Ishikawa (cell line): ENCODE results near the gene STMN3.

ENCODE experiments used
- CEBPB ChIP-seq: IDR thresholded peaks from 2 replicates; pipeline ENCODE4 v1.6.1; 2012
- EP300 ChIP-seq: IDR thresholded peaks from 2 replicates; pipeline ENCODE4 v1.6.1; 2012; ENCODE audit warnings: borderline replicate concordance
- TEAD4 ChIP-seq: IDR thresholded peaks from 2 replicates; pipeline ENCODE4 v1.6.1; 2012
- TF ChIP-seq, protein P1 (sequence below): IDR thresholded peaks from 2 replicates; pipeline ENCODE4 v1.6.1; 2012
- TF ChIP-seq, protein P2 (sequence below): IDR thresholded peaks from 2 replicates; pipeline ENCODE4 v1.6.1; 2012; ENCODE audit warnings: low read depth, mild to moderate bottlenecking
- TF ChIP-seq, protein P3 (sequence below): IDR thresholded peaks from 2 replicates; pipeline ENCODE4 v1.6.1; 2012

DNA sequence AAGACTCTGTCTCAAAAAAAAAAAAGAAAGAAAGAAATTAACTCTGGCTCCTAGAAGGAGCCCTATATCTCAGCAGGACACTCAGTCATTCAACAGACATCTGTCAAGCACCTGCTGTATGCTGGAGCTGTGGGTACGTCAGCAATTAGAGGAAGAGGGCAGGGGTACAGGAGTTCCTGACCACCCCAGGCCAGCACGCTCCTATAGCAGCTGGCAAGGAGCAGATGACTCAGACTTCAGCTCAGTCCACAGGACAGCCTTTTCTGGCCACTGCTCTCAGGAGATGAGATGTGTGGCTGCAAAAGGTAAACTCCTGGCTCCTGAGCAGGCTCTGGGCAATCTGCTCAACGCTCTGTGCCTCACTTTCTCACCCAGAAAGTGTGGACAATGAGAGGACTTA is 3.2 kb upstream of the STMN3 start:
- TF ChIP-seq, protein P1, sequence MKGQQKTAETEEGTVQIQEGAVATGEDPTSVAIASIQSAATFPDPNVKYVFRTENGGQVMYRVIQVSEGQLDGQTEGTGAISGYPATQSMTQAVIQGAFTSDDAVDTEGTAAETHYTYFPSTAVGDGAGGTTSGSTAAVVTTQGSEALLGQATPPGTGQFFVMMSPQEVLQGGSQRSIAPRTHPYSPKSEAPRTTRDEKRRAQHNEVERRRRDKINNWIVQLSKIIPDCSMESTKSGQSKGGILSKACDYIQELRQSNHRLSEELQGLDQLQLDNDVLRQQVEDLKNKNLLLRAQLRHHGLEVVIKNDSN: no peak
- TF ChIP-seq EP300: no peak
- TF ChIP-seq, protein P2, sequence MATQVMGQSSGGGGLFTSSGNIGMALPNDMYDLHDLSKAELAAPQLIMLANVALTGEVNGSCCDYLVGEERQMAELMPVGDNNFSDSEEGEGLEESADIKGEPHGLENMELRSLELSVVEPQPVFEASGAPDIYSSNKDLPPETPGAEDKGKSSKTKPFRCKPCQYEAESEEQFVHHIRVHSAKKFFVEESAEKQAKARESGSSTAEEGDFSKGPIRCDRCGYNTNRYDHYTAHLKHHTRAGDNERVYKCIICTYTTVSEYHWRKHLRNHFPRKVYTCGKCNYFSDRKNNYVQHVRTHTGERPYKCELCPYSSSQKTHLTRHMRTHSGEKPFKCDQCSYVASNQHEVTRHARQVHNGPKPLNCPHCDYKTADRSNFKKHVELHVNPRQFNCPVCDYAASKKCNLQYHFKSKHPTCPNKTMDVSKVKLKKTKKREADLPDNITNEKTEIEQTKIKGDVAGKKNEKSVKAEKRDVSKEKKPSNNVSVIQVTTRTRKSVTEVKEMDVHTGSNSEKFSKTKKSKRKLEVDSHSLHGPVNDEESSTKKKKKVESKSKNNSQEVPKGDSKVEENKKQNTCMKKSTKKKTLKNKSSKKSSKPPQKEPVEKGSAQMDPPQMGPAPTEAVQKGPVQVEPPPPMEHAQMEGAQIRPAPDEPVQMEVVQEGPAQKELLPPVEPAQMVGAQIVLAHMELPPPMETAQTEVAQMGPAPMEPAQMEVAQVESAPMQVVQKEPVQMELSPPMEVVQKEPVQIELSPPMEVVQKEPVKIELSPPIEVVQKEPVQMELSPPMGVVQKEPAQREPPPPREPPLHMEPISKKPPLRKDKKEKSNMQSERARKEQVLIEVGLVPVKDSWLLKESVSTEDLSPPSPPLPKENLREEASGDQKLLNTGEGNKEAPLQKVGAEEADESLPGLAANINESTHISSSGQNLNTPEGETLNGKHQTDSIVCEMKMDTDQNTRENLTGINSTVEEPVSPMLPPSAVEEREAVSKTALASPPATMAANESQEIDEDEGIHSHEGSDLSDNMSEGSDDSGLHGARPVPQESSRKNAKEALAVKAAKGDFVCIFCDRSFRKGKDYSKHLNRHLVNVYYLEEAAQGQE: no peak
- no peak for TF ChIP-seq TEAD4
- no peak for TF ChIP-seq CEBPB
- TF ChIP-seq, protein P3, sequence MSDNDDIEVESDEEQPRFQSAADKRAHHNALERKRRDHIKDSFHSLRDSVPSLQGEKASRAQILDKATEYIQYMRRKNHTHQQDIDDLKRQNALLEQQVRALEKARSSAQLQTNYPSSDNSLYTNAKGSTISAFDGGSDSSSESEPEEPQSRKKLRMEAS: no peak
